Mesodermal cell (in vitro differentiated cells): ENCODE results near the gene CRY2.
"Not testable (repeated sequence)": the region's sequence is repeated elsewhere in the genome, so short reads cannot be mapped to it uniquely, and the experiment has no call there.

Experiments used
- H3K27ac ChIP-seq: 2 replicates; pipeline ENCODE4 v1.7.0; 2013; ENCODE audit warnings: mild to moderate bottlenecking, low read depth, low read length, moderate library complexity; ENCODE audit not compliant: severe bottlenecking
- H3K36me3 ChIP-seq: 2 replicates; pipeline ENCODE4 v1.7.1; 2013; ENCODE audit warnings: mild to moderate bottlenecking, low read length, moderate library complexity; ENCODE audit not compliant: control insufficient read depth, insufficient read depth
- H3K4me1 ChIP-seq: one replicate; pipeline ENCODE4 v1.7.1; 2013; ENCODE audit warnings: mild to moderate bottlenecking, low read length; ENCODE audit not compliant: insufficient read depth, control insufficient read depth, poor library complexity, severe bottlenecking
- H3K4me3 ChIP-seq: 2 replicates; pipeline ENCODE4 v1.7.0; 2013; ENCODE audit warnings: low read length, control low read depth, mild to moderate bottlenecking; ENCODE audit not compliant: insufficient read depth, poor library complexity, severe bottlenecking; ENCODE audit errors: extremely low read depth
- H3K9me3 ChIP-seq: 2 replicates; pipeline ENCODE4 v1.7.1; 2013; ENCODE audit warnings: mild to moderate bottlenecking, low read length, moderate library complexity; ENCODE audit not compliant: control insufficient read depth
- WGBS, 2 experiments: methylation state at CpG; one replicate each; pipeline ENCODE4 v1.1.5; 2013; ENCODE audit warnings: missing lambda C conversion rate in 2 of 2; ENCODE audit not compliant: insufficient coverage in 2 of 2; 5-methylcytosine and 5-hydroxymethylcytosine counted together

CRY2 gene

GRCh38 chr11:45902452-45903380 is 55.4 kb downstream of the CRY2 start:
- peaks cover 16% of the 10 kb centered on the region for H3K4me1 ChIP-seq
- no peak overlapping the region for H3K27ac ChIP-seq
- H3K36me3 ChIP-seq: peaks cover 12% of the 10 kb centered on the region
- no peaks in the 10 kb centered on the region for H3K9me3 ChIP-seq
- 95% methylated on average over 46 to 56 of the region's 56 CpGs for WGBS, 2 experiments
- no peak overlapping the region for H3K4me3 ChIP-seq

GRCh38 chr11:45904309-45904915 is 57.1 kb downstream of the CRY2 start:
- WGBS, 2 experiments: 95 to 96% methylated on average over 11 to 15 of the region's 15 CpGs
- Histone ChIP-seq H3K4me1 (peaks cover 12% of the 10 kb centered on the region), H3K36me3 (peaks cover 14% of the 10 kb centered on the region), H3K27ac (no peak overlapping the region), H3K4me3 (no peak overlapping the region), H3K9me3 (no peaks in the 10 kb centered on the region)

DNA sequence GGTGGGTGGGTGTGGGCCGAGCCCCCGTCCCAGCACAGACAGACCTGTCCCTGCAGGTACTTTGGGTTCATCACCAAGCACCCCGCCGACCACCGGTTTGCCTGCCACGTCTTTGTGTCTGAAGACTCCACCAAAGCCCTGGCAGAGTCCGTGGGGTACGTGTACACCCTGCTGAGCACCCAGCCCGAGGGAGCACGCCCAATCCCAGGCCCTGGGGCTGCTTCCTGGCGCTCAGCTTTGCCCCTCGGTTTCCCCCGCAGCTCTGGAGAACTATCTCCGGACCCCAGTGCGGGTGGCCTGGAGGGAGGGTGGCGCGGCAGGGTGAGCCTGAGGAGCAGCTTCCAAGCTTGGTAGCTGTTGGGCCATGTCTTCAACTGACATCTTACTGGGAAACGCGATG is 57.8 kb downstream of the CRY2 start:
- Histone ChIP-seq H3K4me1 (peaks cover 12% of the 10 kb centered on the region), H3K9me3 (no peaks in the 10 kb centered on the region), H3K36me3 (peaks cover 21% of the 10 kb centered on the region), H3K4me3 (no peak overlapping the region), H3K27ac (no peak overlapping the region)
- WGBS, 2 experiments: 92 to 93% methylated on average over 18 to 19 of the region's 19 CpGs

- not testable (repeated sequence) for H3K4me3 ChIP-seq, H3K9me3 ChIP-seq, H3K27ac ChIP-seq
- peaks cover 12% of the 10 kb centered on the region for H3K4me1 ChIP-seq
- peaks cover 25% of the 10 kb centered on the region for H3K36me3 ChIP-seq
- 91 to 98% methylated on average over 4 of the region's 6 CpGs for WGBS, 2 experiments
These were observed 58.3 kb downstream of the CRY2 start for GRCh38 chr11:45905576-45905975.

- Histone ChIP-seq H3K4me1 (peaks cover 5% of the 10 kb centered on the region), H3K9me3 (no peaks in the 10 kb centered on the region), H3K27ac (no peak overlapping the region), H3K36me3 (peaks cover 29% of the 10 kb centered on the region), H3K4me3 (no peak overlapping the region)
- WGBS, 2 experiments: 92 to 96% methylated on average over 18 to 19 of the region's 19 CpGs
These were observed 58.9 kb downstream of the CRY2 start for GRCh38 chr11:45906096-45906682.

DNA sequence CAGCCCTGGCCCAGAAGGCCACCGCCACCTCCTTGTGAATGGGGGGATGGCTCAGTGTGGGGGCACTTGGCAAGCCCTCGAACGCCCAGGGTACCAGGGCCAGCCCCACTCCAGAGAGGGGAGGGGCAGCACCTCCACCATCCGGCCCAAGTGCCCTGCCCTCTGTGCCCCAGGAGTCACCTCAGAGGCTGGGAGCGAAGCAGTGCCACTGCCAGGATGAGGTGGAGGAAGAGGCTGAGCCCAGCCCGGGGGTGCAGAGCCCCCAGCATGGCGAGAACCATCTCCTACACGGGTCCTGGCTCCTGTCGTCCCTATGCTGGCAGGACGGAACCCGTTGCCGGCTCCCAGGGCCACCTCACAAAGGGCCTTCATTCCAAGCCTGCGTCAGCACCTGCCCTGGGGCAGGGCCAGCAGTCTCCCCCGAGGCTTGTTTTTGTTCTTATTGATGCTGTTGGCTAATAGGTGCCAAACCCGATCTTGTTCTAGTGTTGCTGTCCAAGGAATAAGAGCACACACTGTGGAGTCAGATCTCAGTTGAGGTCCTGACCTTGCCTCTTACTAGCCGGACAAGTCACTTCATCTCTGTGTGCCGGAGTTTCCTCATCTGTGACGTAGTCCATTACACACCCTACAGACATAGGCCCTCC is 59.8 kb downstream of the CRY2 start, which contains the start of gene FREY1:
Gene FREY1 (minus strand): TSS at position 307 of the 647 bp plus-strand sequence. CDS start 26 bp downstream, at position 281.
- H3K4me1 ChIP-seq: peaks cover 4% of the 10 kb centered on the region
- 89 to 93% methylated on average over 15 to 16 of the region's 18 CpGs for WGBS, 2 experiments
- H3K9me3 ChIP-seq: no peaks in the 10 kb centered on the region
- peaks cover 34% of the 10 kb centered on the region for H3K36me3 ChIP-seq
- H3K27ac ChIP-seq: no peak within 1 kb of the TSS
- H3K4me3 ChIP-seq: no peak within 1 kb of the TSS

DNA sequence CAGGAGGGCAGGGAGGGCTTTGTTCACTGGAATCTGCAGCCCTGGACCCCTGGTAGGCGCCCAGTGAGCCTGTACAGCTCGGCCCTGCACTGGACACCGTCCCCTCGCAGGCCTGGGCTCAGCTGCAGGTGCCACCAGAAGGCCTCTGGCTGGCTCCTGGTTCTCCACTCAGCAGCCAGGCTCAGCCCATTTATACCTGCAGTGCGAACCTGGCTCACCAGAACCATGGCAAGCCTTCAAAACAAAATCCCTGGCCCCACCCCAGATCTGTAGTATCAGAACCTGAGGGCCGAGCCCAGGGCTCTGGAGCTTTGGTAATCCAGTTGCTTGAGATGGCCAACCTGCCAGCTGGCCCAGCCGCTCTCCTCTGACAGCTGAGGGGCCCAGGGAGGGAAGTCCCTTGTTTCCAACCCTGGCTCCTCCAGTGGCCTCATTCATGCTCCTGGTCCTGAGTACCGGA is 60.7 kb downstream of the CRY2 start:
- WGBS, 2 experiments: 88 to 99% methylated on average over 8 of the region's 8 CpGs
- H3K4me3 ChIP-seq: no peak overlapping the region
- no peaks in the 10 kb centered on the region for H3K9me3 ChIP-seq
- H3K36me3 ChIP-seq: peaks cover 34% of the 10 kb centered on the region
- H3K27ac ChIP-seq: no peak overlapping the region
- peaks cover 1% of the 10 kb centered on the region for H3K4me1 ChIP-seq

DNA sequence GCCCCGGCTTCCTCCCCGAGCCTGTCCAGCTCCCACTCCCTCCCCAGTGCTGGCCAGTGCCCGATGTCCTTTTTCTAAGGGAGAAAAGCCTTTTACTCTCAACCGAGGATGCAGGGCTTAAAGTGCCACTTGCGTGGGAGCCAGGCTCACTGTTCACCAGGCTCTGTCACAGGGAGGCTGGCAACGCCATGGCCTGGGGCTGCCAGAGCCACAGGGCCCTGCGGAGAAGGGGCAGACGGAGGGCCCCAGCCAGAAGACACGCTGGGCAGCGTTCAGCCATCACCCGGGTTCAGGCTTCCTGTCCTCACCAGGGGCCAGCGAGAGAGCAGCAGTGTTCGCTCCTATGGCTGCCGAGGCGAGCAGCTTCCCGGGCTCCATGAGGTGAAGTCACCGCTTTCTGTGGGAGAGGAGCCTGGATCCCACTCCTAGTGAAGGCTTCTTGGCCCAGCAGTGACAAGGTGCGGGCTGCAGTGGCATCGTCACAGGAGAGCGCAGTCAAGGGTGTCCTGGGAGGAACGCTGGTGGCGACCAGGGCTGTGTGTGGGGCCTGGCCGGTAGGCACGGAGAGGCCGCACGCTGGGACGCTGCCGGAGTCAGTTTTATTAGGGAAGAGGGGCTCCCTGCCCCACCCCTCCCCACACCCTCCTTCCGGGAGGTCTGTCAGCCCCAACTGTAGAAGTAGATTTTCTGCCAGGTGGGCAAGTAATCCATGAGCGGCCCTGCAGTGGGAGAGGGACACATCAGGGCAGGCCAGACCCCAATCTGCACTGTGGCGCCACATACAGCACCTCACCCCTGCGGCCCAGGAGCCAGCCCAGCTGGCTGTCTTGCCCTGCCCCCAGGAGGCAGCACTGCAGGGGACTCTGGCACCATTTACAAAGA is 62.6 kb downstream of the CRY2 start:
- H3K9me3 ChIP-seq: no peaks in the 10 kb centered on the region

DNA sequence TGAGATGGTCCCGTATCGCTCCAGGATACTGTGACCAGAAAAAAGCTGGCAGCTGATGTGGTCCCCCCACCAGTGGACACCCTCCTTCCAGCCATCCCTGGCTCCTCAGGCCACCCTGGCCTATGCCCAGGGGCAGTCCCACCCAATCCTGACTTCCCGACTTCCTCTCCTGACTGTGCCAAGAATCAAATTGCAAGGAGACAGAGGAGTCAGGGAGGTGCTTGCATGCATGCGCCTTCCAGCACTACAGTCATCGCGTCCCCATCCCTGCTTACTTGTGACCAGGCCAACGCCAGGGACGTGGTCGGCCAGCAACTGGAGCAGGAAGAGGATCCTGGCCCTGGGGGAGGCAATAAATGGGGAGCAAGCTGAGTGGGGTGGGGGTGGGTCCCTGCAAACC is 63.3 kb downstream of the CRY2 start:
- H3K9me3 ChIP-seq: no peaks in the 10 kb centered on the region
- peaks cover 48% of the 10 kb centered on the region for H3K36me3 ChIP-seq
- H3K27ac ChIP-seq: no peak overlapping the region
- H3K4me3 ChIP-seq: no peak overlapping the region
- WGBS, 2 experiments: 95 to 96% methylated on average over 7 to 9 of the region's 9 CpGs
- no peaks in the 10 kb centered on the region for H3K4me1 ChIP-seq

More for the DNA sequence above, 62.6 kb downstream of the CRY2 start:
- Histone ChIP-seq H3K36me3 (peaks cover 41% of the 10 kb centered on the region), H3K4me3 (no peak overlapping the region), H3K27ac (no peak overlapping the region), H3K4me1 (no peaks in the 10 kb centered on the region)
- 94 to 96% methylated on average over 27 to 31 of the region's 32 CpGs for WGBS, 2 experiments
